HEK293T (cell line): ENCODE data around the gene TNRC18.

Experiments
- CTCF ChIA-PET: fragments of 350-600 bp; formaldehyde crosslinking; extraction: SDS; loops from one replicate; lab custom pipeline; 2021; ENCODE audit warnings: antibody characterized with exemption, inconsistent platforms; lab: Yijun Ruan, JAX
- POLR2A ChIA-PET: fragments of 350-600 bp; formaldehyde crosslinking; extraction: SDS; loops from one replicate; lab custom pipeline; 2020; ENCODE audit warnings: antibody characterized with exemption, inconsistent platforms; lab: Yijun Ruan, JAX
- DNase-seq: peaks from one replicate; pipeline ENCODE4 v3.0.0; 2012; ENCODE audit warnings: mixed read lengths; ENCODE audit errors: extremely low spot score
- ARNT ChIP-seq: fragments of 450-650 bp; IDR thresholded peaks from 2 replicates; pipeline ENCODE4 v1.6.1; 2017; ENCODE audit warnings: mild to moderate bottlenecking
- BHLHE40 ChIP-seq: fragments of 450-650 bp; IDR thresholded peaks from 2 replicates; pipeline ENCODE4 v1.6.1; 2016; ENCODE audit warnings: mild to moderate bottlenecking, moderate library complexity, borderline replicate concordance
- CTBP1 ChIP-seq: fragments of 450-650 bp; IDR thresholded peaks from 2 replicates; pipeline ENCODE4 v1.6.1; 2016; ENCODE audit warnings: borderline replicate concordance
- ELF4 ChIP-seq: fragments of 450-650 bp; IDR thresholded peaks from 2 replicates; pipeline ENCODE4 v1.6.1; 2017; ENCODE audit warnings: antibody characterized with exemption
- FOXA1 ChIP-seq: fragments of 450-650 bp; IDR thresholded peaks from 2 replicates; pipeline ENCODE4 v1.6.1; 2016; ENCODE audit warnings: mild to moderate bottlenecking
- FOXK2 ChIP-seq: fragments of 450-650 bp; IDR thresholded peaks from 2 replicates; pipeline ENCODE4 v1.6.1; 2016; ENCODE audit warnings: mild to moderate bottlenecking
- FOXM1 ChIP-seq: fragments of 450-650 bp; IDR thresholded peaks from 2 replicates; pipeline ENCODE4 v1.6.1; 2017; ENCODE audit warnings: mild to moderate bottlenecking, borderline replicate concordance
- HDGF ChIP-seq: fragments of 450-650 bp; IDR thresholded peaks from 2 replicates; pipeline ENCODE4 v1.6.1; 2017; ENCODE audit warnings: antibody characterized with exemption, borderline replicate concordance
- L3MBTL2 ChIP-seq: fragments of 450-650 bp; conservative IDR thresholded peaks from 2 replicates; pipeline ENCODE4 v1.6.1; 2016; ENCODE audit warnings: mild to moderate bottlenecking
- LEF1 ChIP-seq: fragments of 450-650 bp; IDR thresholded peaks from 2 replicates; pipeline ENCODE4 v1.6.1; 2017; ENCODE audit warnings: mild to moderate bottlenecking, borderline replicate concordance
- NFRKB ChIP-seq: fragments of 450-650 bp; IDR thresholded peaks from 2 replicates; pipeline ENCODE4 v1.6.1; 2016; ENCODE audit warnings: mild to moderate bottlenecking, moderate library complexity
- PKNOX1 ChIP-seq: fragments of 450-650 bp; IDR thresholded peaks from 2 replicates; pipeline ENCODE4 v1.6.1; 2016
- SP1 ChIP-seq: fragments of 450-650 bp; IDR thresholded peaks from 2 replicates; pipeline ENCODE4 v1.6.1; 2017
- SUZ12 ChIP-seq: fragments of 450-650 bp; IDR thresholded peaks from 2 replicates; pipeline ENCODE4 v1.6.1; 2016; ENCODE audit warnings: mild to moderate bottlenecking
- TARDBP ChIP-seq: fragments of 450-650 bp; IDR thresholded peaks from 2 replicates; pipeline ENCODE4 v1.6.1; 2016
- ZNF384 ChIP-seq: fragments of 450-650 bp; IDR thresholded peaks from 2 replicates; pipeline ENCODE4 v1.6.1; 2016

TNRC18 gene

GRCh38 chr7:5348134-5349004, 75.3 kb downstream of the TNRC18 start:
- ChIA-PET CTCF (no interaction called here), POLR2A (no interaction called here)
- TF ChIP-seq HDGF (no peak), BHLHE40 (no peak), LEF1 (no peak), NFRKB (no peak), FOXM1 (no peak), ZNF384 (no peak), ELF4 (no peak), FOXA1 (no peak), SUZ12 (no peak)
- DNase-seq: no peak

- TF ChIP-seq SUZ12 (no peak), PKNOX1 (no peak), FOXM1 (no peak), SP1 (no peak), HDGF (no peak), LEF1 (no peak), NFRKB (no peak), L3MBTL2 (no peak), FOXA1 (no peak), ZNF384 (no peak), BHLHE40 (no peak), TARDBP (no peak)
- CTCF ChIA-PET: no interaction called here
- POLR2A ChIA-PET: no interaction called here
- no peak for DNase-seq
Measured at GRCh38 chr7:5345671-5346070, 78.0 kb downstream of the TNRC18 start.

- CTCF ChIA-PET: no interaction called here
- POLR2A ChIA-PET: no interaction called here
- DNase-seq: no peak
- no peak for TF ChIP-seq SP1
- no peak for TF ChIP-seq ZNF384
- no peak for TF ChIP-seq SUZ12
- TF ChIP-seq LEF1: no peak
- TF ChIP-seq FOXK2: no peak
- TF ChIP-seq TARDBP: no peak
- TF ChIP-seq NFRKB: no peak
- TF ChIP-seq ELF4: no peak
Measured at GRCh38 chr7:5345171-5345570, 78.5 kb downstream of the TNRC18 start.

GRCh38 chr7:5344342-5344741, 79.3 kb downstream of the TNRC18 start:
- POLR2A ChIA-PET: no interaction called here
- CTCF ChIA-PET: no interaction called here
- DNase-seq: no peak
- TF ChIP-seq L3MBTL2 (no peak), BHLHE40 (no peak), LEF1 (no peak), FOXM1 (no peak), SUZ12 (no peak), TARDBP (no peak), SP1 (no peak), ELF4 (no peak), HDGF (no peak), CTBP1 (no peak), ZNF384 (no peak), FOXK2 (no peak), ARNT (no peak), FOXA1 (no peak), PKNOX1 (no peak), NFRKB (no peak)

- CTCF ChIA-PET: no interaction called here
- DNase-seq: no peak
- POLR2A ChIA-PET: no interaction called here
- TF ChIP-seq FOXM1 (no peak), L3MBTL2 (no peak), HDGF (no peak), TARDBP (no peak), NFRKB (no peak), ZNF384 (no peak), ARNT (no peak), ELF4 (no peak), LEF1 (no peak), FOXK2 (no peak), SP1 (no peak), PKNOX1 (no peak), BHLHE40 (no peak)
Measured at GRCh38 chr7:5343884-5344283, 79.8 kb downstream of the TNRC18 start.

DNA sequence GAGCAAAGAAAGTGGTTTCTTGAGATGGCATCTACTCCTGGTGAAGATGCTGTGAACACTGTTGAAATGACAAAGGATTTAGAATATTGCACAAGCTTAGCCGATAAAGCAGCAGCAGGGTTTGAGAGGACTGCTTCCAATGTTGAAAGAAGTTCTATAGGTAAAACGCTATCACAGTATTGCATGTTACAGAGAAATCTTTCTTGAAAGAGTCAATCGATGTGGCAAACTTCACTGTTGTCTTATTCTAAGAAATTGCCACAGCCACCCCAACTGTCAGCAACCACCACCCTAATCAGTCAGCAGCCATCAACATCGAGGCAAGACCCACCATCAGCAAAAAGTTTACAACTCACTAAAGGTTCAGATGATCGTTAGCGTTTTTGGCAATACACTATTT, 81.0 kb downstream of the TNRC18 start:
- CTCF ChIA-PET: interaction anchor here (0.5 kb wide), 1 partner anchor 22 kb away, joined by 3 read pairs; no protein-coding TSS in a partner anchor
- POLR2A ChIA-PET: no interaction called here
- TF ChIP-seq HDGF (no peak), NFRKB (no peak), PKNOX1 (no peak), SUZ12 (no peak), ZNF384 (no peak), TARDBP (no peak), FOXM1 (no peak), SP1 (no peak), FOXA1 (no peak), FOXK2 (no peak), BHLHE40 (no peak), L3MBTL2 (no peak), ELF4 (no peak), CTBP1 (no peak), ARNT (no peak), LEF1 (no peak)
- DNase-seq: no peak
